ENCODE measurements around the gene RAE1. TPM values are rescaled to one million over a fixed set of nuclear protein-coding genes. Genes with fewer than 3 reads are reported as not detected.

Gene RAE1
- total RNA-seq, 4 donors from 2014 or later = 15.8 to 35.8 (median 20.6) TPM

DNA sequence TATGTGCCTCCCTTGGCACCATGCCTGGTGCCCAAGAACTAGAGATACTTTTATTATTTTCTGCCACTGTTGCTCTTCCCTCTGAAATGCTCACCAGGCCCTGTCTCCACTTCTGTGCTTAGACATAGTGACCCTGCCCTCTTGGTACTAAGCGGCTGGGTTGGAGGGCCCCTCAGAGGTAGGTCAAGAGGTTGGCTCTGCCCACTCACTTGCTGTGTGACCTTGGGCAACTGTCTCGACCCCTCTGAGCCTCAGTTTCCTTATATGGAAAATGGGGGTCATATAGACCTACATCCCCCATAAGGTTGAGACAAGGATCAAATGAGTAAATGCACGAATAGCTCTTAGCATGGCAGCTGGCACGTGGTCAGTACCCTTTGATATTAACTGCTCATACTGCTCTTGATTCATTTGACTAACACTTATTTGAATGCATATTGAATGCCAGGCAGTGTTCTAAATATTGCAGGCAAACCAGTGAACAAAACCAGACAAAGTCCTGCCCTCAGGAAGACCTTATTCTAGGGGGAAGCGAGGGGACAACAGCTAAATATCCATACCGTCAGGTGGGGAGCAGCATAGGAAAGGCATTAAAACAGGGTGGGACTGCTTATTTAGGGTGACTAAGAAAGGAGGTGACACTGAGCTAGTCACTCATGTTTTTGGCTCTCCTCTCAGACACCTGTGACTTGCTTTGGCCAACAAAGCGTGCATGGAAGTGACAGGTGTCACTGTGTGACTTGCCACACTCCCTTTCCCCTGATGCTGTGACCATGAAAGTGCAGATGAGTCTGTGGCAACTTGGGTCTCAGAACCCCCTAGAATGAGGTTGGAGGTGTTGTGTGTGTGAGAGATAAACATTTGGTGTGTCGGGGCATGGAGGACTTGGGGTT is 35.7 kb upstream of the RAE1 start:
- H3K27ac ChIP-seq = no peak overlapping the region
- intact Hi-C loops (cut with DNase I; ENCODE audit: low total_unique reads) = no loop called here
- ATAC-seq (no peak), DNase-seq (no peak)
- no peak overlapping the region for H3K4me3 ChIP-seq
- in situ Hi-C loops (cut with MboI; ENCODE audit: low sequenced_read_pairs in 4 of 4) = no loop called here
- H3K4me1 ChIP-seq = no peaks in the 10 kb centered on the region
- no peaks in the 10 kb centered on the region for H3K36me3 ChIP-seq
- TF ChIP-seq CTCF (IDR thresholded peaks at IDR 0.05 in 4 of 5, conservative IDR thresholded peaks at IDR 0.05 in 1 of 5) (no peak), POLR2A (IDR thresholded peaks at IDR 0.05) (no peak)
- no peaks in the 10 kb centered on the region for H3K9me3 ChIP-seq
- H3K27me3 ChIP-seq = no peaks in the 10 kb centered on the region

DNA sequence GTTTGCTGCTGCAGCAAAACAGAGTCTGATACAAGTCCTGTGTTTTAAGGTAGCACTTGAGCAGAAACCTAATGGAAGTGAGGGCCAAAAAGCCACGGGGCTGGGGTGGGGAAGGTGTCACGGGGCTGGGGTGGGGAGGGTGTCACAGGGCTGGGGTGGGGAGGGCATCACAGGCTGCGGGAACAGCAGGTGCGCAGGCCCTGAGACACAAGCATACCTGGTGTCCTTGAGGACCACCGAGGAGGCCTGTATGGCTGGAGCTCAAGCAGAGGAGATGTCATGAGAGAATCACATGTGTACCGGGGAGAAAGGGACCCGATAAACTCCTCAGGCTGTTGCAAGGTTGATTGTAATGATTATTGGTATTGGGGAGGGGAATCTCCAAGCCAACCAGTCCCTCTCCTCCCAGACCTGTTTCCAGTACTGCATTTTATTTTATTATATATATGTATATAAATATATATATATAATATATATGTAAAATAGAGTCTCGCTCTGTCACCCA is 35.0 kb upstream of the RAE1 start:
- TF ChIP-seq CTCF (IDR thresholded peaks at IDR 0.05 in 4 of 5, conservative IDR thresholded peaks at IDR 0.05 in 1 of 5) (no peak), POLR2A (IDR thresholded peaks at IDR 0.05) (no peak)
- Histone ChIP-seq H3K4me1 (no peaks in the 10 kb centered on the region), H3K9me3 (no peaks in the 10 kb centered on the region), H3K27ac (no peak overlapping the region), H3K27me3 (no peaks in the 10 kb centered on the region), H3K36me3 (no peaks in the 10 kb centered on the region), H3K4me3 (no peak overlapping the region)
- DNase-seq = no peak
- intact Hi-C loops (cut with DNase I; ENCODE audit: low total_unique reads) = no loop called here
- in situ Hi-C loops (cut with MboI; ENCODE audit: low sequenced_read_pairs in 4 of 4) = no loop called here
- no peak for ATAC-seq

- H3K4me1 ChIP-seq = no peaks in the 10 kb centered on the region
- ATAC-seq (no peak), DNase-seq (no peak)
- H3K27ac ChIP-seq = no peak overlapping the region
- intact Hi-C loops (cut with DNase I; ENCODE audit: low total_unique reads) (no loop called here), in situ Hi-C loops (cut with MboI; ENCODE audit: low sequenced_read_pairs in 4 of 4) (no loop called here)
- TF ChIP-seq POLR2A (IDR thresholded peaks at IDR 0.05) (no peak), CTCF (IDR thresholded peaks at IDR 0.05 in 4 of 5, conservative IDR thresholded peaks at IDR 0.05 in 1 of 5) (no peak)
- no peaks in the 10 kb centered on the region for H3K36me3 ChIP-seq
- H3K4me3 ChIP-seq = no peak overlapping the region
- no peaks in the 10 kb centered on the region for H3K9me3 ChIP-seq
- H3K27me3 ChIP-seq = peaks cover 0 to 3% (median under 1%) of the 10 kb centered on the region in 3 donors
Observed at GRCh38 chr20:57316795-57317201, 34.3 kb upstream of the RAE1 start.

- TF ChIP-seq CTCF (IDR thresholded peaks at IDR 0.05 in 4 of 5, conservative IDR thresholded peaks at IDR 0.05 in 1 of 5) (no peak), POLR2A (IDR thresholded peaks at IDR 0.05) (no peak)
- Histone ChIP-seq H3K9me3 (no peaks in the 10 kb centered on the region), H3K4me3 (no peak overlapping the region), H3K36me3 (no peaks in the 10 kb centered on the region), H3K27me3 (peaks cover 2 to 7% (median 4%) of the 10 kb centered on the region in 3 donors), H3K4me1 (no peaks in the 10 kb centered on the region), H3K27ac (no peak overlapping the region)
- no peak for ATAC-seq
- in situ Hi-C loops (cut with MboI; ENCODE audit: low sequenced_read_pairs in 4 of 4) = no loop called here
- intact Hi-C loops (cut with DNase I; ENCODE audit: low total_unique reads) = no loop called here
- DNase-seq = no peak
Observed at GRCh38 chr20:57317316-57317788, 33.7 kb upstream of the RAE1 start.
